Fibroblast of lung (primary cell): ENCODE results near the gene ULBP1. TPM values are rescaled to one million over a fixed set of nuclear protein-coding genes. Genes with fewer than 3 reads are reported as not detected.
"Not testable (repeated sequence)": the region's sequence is repeated elsewhere in the genome, so short reads cannot be mapped to it uniquely, and the experiment has no call there.

Experiments
- DNase-seq, 2 donors: peaks; one replicate each; pipeline versions ENCODE4 v3.0.0 to v3.0.0-alpha.2; 2010; ENCODE audit warnings: low read depth in 2 of 2
- H2AFZ ChIP-seq: 2 replicates; pipeline ENCODE4 v1.5.1; 2012; ENCODE audit warnings: low read length, control low read depth, inconsistent platforms
- H3K27ac ChIP-seq: 2 replicates; pipeline ENCODE4 v1.5.1; 2011; ENCODE audit warnings: low read length, control low read depth; ENCODE audit not compliant: insufficient read depth
- H3K27me3 ChIP-seq: 2 replicates; pipeline ENCODE4 v1.5.1; 2011; ENCODE audit warnings: mild to moderate bottlenecking, low read length; ENCODE audit not compliant: control insufficient read depth, insufficient read depth
- H3K36me3 ChIP-seq: 2 replicates; pipeline ENCODE4 v1.5.1; 2011; ENCODE audit warnings: low read length; ENCODE audit not compliant: control insufficient read depth, insufficient read depth
- H3K4me1 ChIP-seq: 2 replicates; pipeline ENCODE4 v1.5.1; 2011; ENCODE audit warnings: low read length; ENCODE audit not compliant: control insufficient read depth, insufficient read depth; ENCODE audit errors: extremely low read depth
- H3K4me2 ChIP-seq: 2 replicates; pipeline ENCODE4 v1.5.1; 2011; ENCODE audit warnings: low read length, control low read depth; ENCODE audit not compliant: insufficient read depth; ENCODE audit errors: extremely low read depth
- H3K4me3 ChIP-seq, 4 experiments: fragments of 200-600 bp in 1 of 4; sonication (generic) in 1 of 4; replicated peaks in 1 of 4; 2 replicates each; pipeline ENCODE4 v1.5.1; 2011 to 2016; ENCODE audit warnings: low read length in 4 of 4, low read depth in 3 of 4, mild to moderate bottlenecking in 3 of 4, control low read depth in 2 of 4, inconsistent platforms in 1 of 4, mixed read lengths in 1 of 4; ENCODE audit not compliant: insufficient read depth in 1 of 4; ENCODE audit errors: control extremely low read depth in 1 of 4
- H3K79me2 ChIP-seq: 2 replicates; pipeline ENCODE4 v1.5.1; 2012; ENCODE audit warnings: mild to moderate bottlenecking, low read length, inconsistent platforms; ENCODE audit not compliant: control insufficient read depth, insufficient read depth
- H3K9ac ChIP-seq: 2 replicates; pipeline ENCODE4 v1.5.1; 2011; ENCODE audit warnings: mild to moderate bottlenecking, low read length, control low read depth; ENCODE audit not compliant: insufficient read depth
- H3K9me3 ChIP-seq: 2 replicates; pipeline ENCODE4 v1.5.1; 2012; ENCODE audit warnings: low read depth, low read length; ENCODE audit not compliant: control insufficient read depth, insufficient read depth
- H4K20me1 ChIP-seq: 2 replicates; pipeline ENCODE4 v1.5.1; 2011; ENCODE audit warnings: low read length; ENCODE audit not compliant: control insufficient read depth, insufficient read depth; ENCODE audit errors: extremely low read depth
- CTCF ChIP-seq, 2 donors: IDR thresholded peaks in 1 of 2; conservative IDR thresholded peaks in 1 of 2; 1 replicate in 1 of 2; 2 replicates in 1 of 2; pipeline ENCODE4 v1.5.1; 2011 to 2012; ENCODE audit warnings: low read length in 2 of 2, control low read depth in 1 of 2, inconsistent platforms in 1 of 2, low read depth in 1 of 2, mild to moderate bottlenecking in 1 of 2
- EZH2 ChIP-seq: IDR thresholded peaks from 2 replicates; pipeline ENCODE4 v1.5.1; 2012; ENCODE audit warnings: low read length, control low read depth, mild to moderate bottlenecking; ENCODE audit errors: missing control alignments
- polyA plus RNA-seq, 2 donors: library from polyadenylated mRNA; depleted of rRNA in 1 of 2; stranded (reverse) in 1 of 2; unstranded in 1 of 2; fragments of >200 nt; gene quantifications; 2 replicates each; pipeline ENCODE4 v1.2.1, GENCODE V29; 2011 to 2012; ENCODE audit warnings: missing spikeins in 1 of 2
- total RNA-seq: library from RNA; depleted of rRNA; stranded (reverse); fragments of >200 nt; gene quantifications from 2 replicates; pipeline ENCODE4 v1.2.1, GENCODE V29; 2014

ULBP1 gene
- total and polyA plus RNA-seq, 2 donors (not counting 1 experiment from before 2014, with no cell fraction given), result 0.83 to 1.1 TPM

- H2AFZ ChIP-seq, result no peak overlapping the region
- H3K27me3 ChIP-seq, result peaks cover 16% of the 10 kb centered on the region
- no peaks in the 10 kb centered on the region for H3K36me3 ChIP-seq
- DNase-seq, result no peak
- H3K4me3 ChIP-seq, result peak overlapping the region; percentile 52 to 68 (median 66)
- H3K4me2 ChIP-seq, result peak overlapping the region; percentile 97
- TF ChIP-seq CTCF (conservative IDR thresholded peaks at IDR 0.05 in 1 of 2, IDR thresholded peaks at IDR 0.05 in 1 of 2; ENCODE audit: low read depth in 1 of 2, low read length in 2 of 2) (no peak), EZH2 (no peak)
- no peak overlapping the region for H3K27ac ChIP-seq
- H3K4me1 ChIP-seq, result no peaks in the 10 kb centered on the region
- no peaks in the 10 kb centered on the region for H4K20me1 ChIP-seq
- H3K79me2 ChIP-seq, result no peaks in the 10 kb centered on the region
- H3K9me3 ChIP-seq, result no peaks in the 10 kb centered on the region
- no peak overlapping the region for H3K9ac ChIP-seq
Observed at GRCh38 chr6:150005761-150006651, 42.3 kb downstream of the ULBP1 start.

GRCh38 chr6:150006961-150007464 is 43.3 kb downstream of the ULBP1 start:
- Histone ChIP-seq H3K9ac (no peak overlapping the region), H3K27ac (no peak overlapping the region), H3K4me1 (no peaks in the 10 kb centered on the region), H2AFZ (no peak overlapping the region), H3K4me3 (no peak overlapping the region), H3K9me3 (no peaks in the 10 kb centered on the region), H4K20me1 (no peaks in the 10 kb centered on the region), H3K4me2 (no peak overlapping the region), H3K36me3 (no peaks in the 10 kb centered on the region), H3K79me2 (no peaks in the 10 kb centered on the region), H3K27me3 (peaks cover 16% of the 10 kb centered on the region)
- peak in 1 of 2 donors; percentile 23 for DNase-seq
- TF ChIP-seq CTCF (conservative IDR thresholded peaks at IDR 0.05 in 1 of 2, IDR thresholded peaks at IDR 0.05 in 1 of 2; ENCODE audit: low read depth in 1 of 2, low read length in 2 of 2) (peak; percentile 53 to 61), EZH2 (no peak)

GRCh38 chr6:150008588-150008987 is 44.8 kb downstream of the ULBP1 start:
- TF ChIP-seq CTCF (conservative IDR thresholded peaks at IDR 0.05 in 1 of 2, IDR thresholded peaks at IDR 0.05 in 1 of 2; ENCODE audit: low read depth in 1 of 2, low read length in 2 of 2) (no peak), EZH2 (no peak)
- Histone ChIP-seq H3K27ac (no peak overlapping the region), H3K9me3 (no peaks in the 10 kb centered on the region), H4K20me1 (no peaks in the 10 kb centered on the region), H3K4me1 (no peaks in the 10 kb centered on the region), H3K4me2 (no peak overlapping the region), H3K27me3 (peaks cover 25% of the 10 kb centered on the region), H3K9ac (no peak overlapping the region), H3K36me3 (no peaks in the 10 kb centered on the region), H3K79me2 (no peaks in the 10 kb centered on the region), H3K4me3 (no peak overlapping the region), H2AFZ (no peak overlapping the region)
- DNase-seq, result no peak

GRCh38 chr6:150012846-150013784 is 49.4 kb downstream of the ULBP1 start:
- H3K4me1 ChIP-seq, H2AFZ ChIP-seq, H3K9me3 ChIP-seq, H4K20me1 ChIP-seq, H3K36me3 ChIP-seq, H3K79me2 ChIP-seq, H3K27ac ChIP-seq, H3K4me3 ChIP-seq, DNase-seq, H3K4me2 ChIP-seq, H3K9ac ChIP-seq: not testable (repeated sequence)
- H3K27me3 ChIP-seq, result peaks cover 48% of the 10 kb centered on the region
